Suprapubic skin (tissue), 4 donors: ENCODE results near the gene CNIH2. TPM values are rescaled to one million over a fixed set of nuclear protein-coding genes. Genes with fewer than 3 reads are reported as not detected.

Source experiments
- DNase-seq, 2 donors: peaks; one replicate each; pipeline ENCODE4 v3.0.0-alpha.2; 2019; ENCODE audit warnings: low spot score in 2 of 2
- H3K27ac ChIP-seq: fragments of 200-600 bp; sonication (generic); one replicate; pipeline ENCODE4 v1.5.1; 2019
- H3K27me3 ChIP-seq: fragments of 200-600 bp; sonication (generic); one replicate; pipeline ENCODE4 v1.5.1; 2019
- H3K36me3 ChIP-seq: fragments of 200-600 bp; sonication (generic); one replicate; pipeline ENCODE4 v1.5.1; 2019
- H3K4me1 ChIP-seq: fragments of 200-600 bp; sonication (generic); one replicate; pipeline ENCODE4 v1.5.1; 2019
- H3K4me3 ChIP-seq: fragments of 200-600 bp; sonication (generic); one replicate; pipeline ENCODE4 v1.5.1; 2019; ENCODE audit warnings: mild to moderate bottlenecking
- H3K9me3 ChIP-seq: fragments of 200-600 bp; sonication (generic); one replicate; pipeline ENCODE4 v1.5.1; 2019
- CTCF ChIP-seq, 2 donors: fragments of 200-600 bp in 1 of 2; fragments of 450-650 bp in 1 of 2; sonication (generic) in 1 of 2; IDR thresholded peaks; one replicate each; pipeline ENCODE4 v1.5.1; 2016 to 2019; ENCODE audit warnings: antibody characterized with exemption in 2 of 2, mild to moderate bottlenecking in 1 of 2, moderate library complexity in 1 of 2
- EP300 ChIP-seq: sonication (generic); formaldehyde crosslinking; IDR thresholded peaks from one replicate; pipeline ENCODE4 v1.6.1; 2017; ENCODE audit warnings: antibody characterized with exemption
- POLR2A ChIP-seq, 2 donors: fragments of 450-650 bp; IDR thresholded peaks; one replicate each; pipeline ENCODE4 v1.6.1; 2017; ENCODE audit warnings: antibody characterized with exemption in 2 of 2, mild to moderate bottlenecking in 2 of 2, moderate library complexity in 2 of 2
- POLR2AphosphoS5 ChIP-seq, 3 donors: sonication (generic); formaldehyde crosslinking; IDR thresholded peaks; one replicate each; pipeline ENCODE4 v1.6.1; 2017; ENCODE audit warnings: antibody characterized with exemption in 3 of 3
- WGBS: methylation state at CpG from one replicate; pipeline ENCODE4 v1.1.5; 2018; 5-methylcytosine and 5-hydroxymethylcytosine counted together
- total RNA-seq, 4 donors: library from RNA; depleted of rRNA; stranded (reverse); fragments of >200 nt; gene quantifications; one replicate each; pipeline ENCODE4 v1.1.0, GENCODE V29; 2016

Gene CNIH2
- total RNA-seq, 4 donors from 2014 or later = 1.1 to 2.5 (median 1.9) TPM; not detected in 1

GRCh38 chr11:66282468-66283455 is 4.8 kb downstream of the CNIH2 start:
- Histone ChIP-seq H3K9me3 (no peaks in the 10 kb centered on the region), H3K36me3 (peaks cover 10% of the 10 kb centered on the region), H3K4me3 (no peak overlapping the region), H3K27me3 (no peaks in the 10 kb centered on the region), H3K27ac (no peak overlapping the region), H3K4me1 (peaks cover 29% of the 10 kb centered on the region)
- 60% methylated on average over 7 of the region's 35 CpGs for WGBS
- DNase-seq = peak; percentile 99
- TF ChIP-seq CTCF (IDR thresholded peaks at IDR 0.05) (peak; percentile 98 to 99), EP300 (no peak)

- Histone ChIP-seq H3K4me1 (peaks cover 31% of the 10 kb centered on the region), H3K36me3 (peaks cover 10% of the 10 kb centered on the region), H3K9me3 (no peaks in the 10 kb centered on the region), H3K27me3 (no peaks in the 10 kb centered on the region), H3K4me3 (no peak overlapping the region), H3K27ac (no peak overlapping the region)
- no peak for TF ChIP-seq POLR2AphosphoS5 (IDR thresholded peaks at IDR 0.05)
- no peak for DNase-seq
- 70% methylated on average over 2 of the region's 14 CpGs for WGBS
These were observed 5.6 kb downstream of the CNIH2 start for GRCh38 chr11:66283461-66284105.

- H3K27me3 ChIP-seq = no peaks in the 10 kb centered on the region
- peaks cover 10% of the 10 kb centered on the region for H3K36me3 ChIP-seq
- peaks cover 30% of the 10 kb centered on the region for H3K4me1 ChIP-seq
- 93% methylated on average over 11 of the region's 16 CpGs for WGBS
- no peaks in the 10 kb centered on the region for H3K9me3 ChIP-seq
- TF ChIP-seq POLR2A (IDR thresholded peaks at IDR 0.05) (no peak), CTCF (IDR thresholded peaks at IDR 0.05) (no peak), EP300 (no peak), POLR2AphosphoS5 (IDR thresholded peaks at IDR 0.05) (no peak)
- DNase-seq = no peak
- H3K4me3 ChIP-seq = no peak overlapping the region
- H3K27ac ChIP-seq = no peak overlapping the region
These were observed 6.6 kb downstream of the CNIH2 start for GRCh38 chr11:66284526-66285078.

- DNase-seq = no peak
- Histone ChIP-seq H3K4me3 (no peak overlapping the region), H3K27ac (no peak overlapping the region), H3K4me1 (peaks cover 35% of the 10 kb centered on the region), H3K9me3 (no peaks in the 10 kb centered on the region), H3K27me3 (no peaks in the 10 kb centered on the region), H3K36me3 (peaks cover 10% of the 10 kb centered on the region)
- 81% methylated on average over 10 of the region's 13 CpGs for WGBS
- TF ChIP-seq POLR2AphosphoS5 (IDR thresholded peaks at IDR 0.05) = no peak
- TF ChIP-seq POLR2A (IDR thresholded peaks at IDR 0.05) = no peak
- no peak for TF ChIP-seq CTCF (IDR thresholded peaks at IDR 0.05)
- no peak for TF ChIP-seq EP300
These were observed 7.4 kb downstream of the CNIH2 start for GRCh38 chr11:66285250-66285947.

GRCh38 chr11:66286699-66287098 is 8.7 kb downstream of the CNIH2 start:
- H3K4me3 ChIP-seq = no peak overlapping the region
- TF ChIP-seq CTCF (IDR thresholded peaks at IDR 0.05) = no peak
- TF ChIP-seq POLR2A (IDR thresholded peaks at IDR 0.05) = no peak
- no peak for TF ChIP-seq EP300
- no peak for TF ChIP-seq POLR2AphosphoS5 (IDR thresholded peaks at IDR 0.05)
- peaks cover 10% of the 10 kb centered on the region for H3K27me3 ChIP-seq
- H3K4me1 ChIP-seq = peaks cover 38% of the 10 kb centered on the region
- H3K36me3 ChIP-seq = peaks cover 10% of the 10 kb centered on the region
- DNase-seq = no peak
- WGBS = 80% methylated on average over 4 of the region's 5 CpGs
- H3K9me3 ChIP-seq = no peaks in the 10 kb centered on the region
- no peak overlapping the region for H3K27ac ChIP-seq
